Activated CD8-positive, alpha-beta T cell treated with anti-CD3 and anti-CD28 coated beads for 36 hours (primary cell): ENCODE results near the gene TRAK2. TPM values are rescaled to one million over a fixed set of nuclear protein-coding genes. Genes with fewer than 3 reads are reported as not detected.

Source experiments
- ATAC-seq: fragments of 200-7000 bp; cut with Tn5 transposase; one replicate; pipeline ENCODE4 v1.10.0; 2021; ENCODE audit warnings: mild to moderate bottlenecking, moderate library complexity
- CTCF ChIA-PET: fragments of 350-600 bp; sonication (Branson Sonifier 250); formaldehyde crosslinking; loops from one replicate; lab custom pipeline; 2021; ENCODE audit warnings: antibody characterized with exemption; lab: Charles Lee
- POLR2A ChIA-PET: fragments of 350-600 bp; sonication (Branson Sonifier 250); formaldehyde crosslinking; loops from one replicate; lab custom pipeline; 2021; ENCODE audit warnings: antibody characterized with exemption; lab: Charles Lee
- DNase-seq: peaks from one replicate; pipeline ENCODE4 v3.0.0-alpha.2; 2020
- H3K27ac Mint-ChIP-seq: one replicate; pipeline ENCODE4 v1.8.0; 2021; ENCODE audit warnings: mild to moderate bottlenecking, mixed read lengths
- H3K27me3 Mint-ChIP-seq: one replicate; pipeline ENCODE4 v1.8.0; 2021; ENCODE audit warnings: mixed read lengths
- H3K36me3 Mint-ChIP-seq: one replicate; pipeline ENCODE4 v1.8.0; 2021; ENCODE audit warnings: low read depth, mixed read lengths
- H3K4me1 Mint-ChIP-seq: one replicate; pipeline ENCODE4 v1.8.0; 2021; ENCODE audit warnings: low read depth, mixed read lengths
- H3K4me3 Mint-ChIP-seq: one replicate; pipeline ENCODE4 v1.8.0; 2021; ENCODE audit warnings: mild to moderate bottlenecking, moderate library complexity, mixed read lengths
- H3K9me3 Mint-ChIP-seq: one replicate; pipeline ENCODE4 v1.8.0; 2021; ENCODE audit warnings: mixed read lengths
- CTCF ChIP-seq: fragments of 200-600 bp; IDR thresholded peaks from one replicate; pipeline ENCODE4 v1.8.0; 2022; ENCODE audit warnings: antibody characterized with exemption, mild to moderate bottlenecking
- intact Hi-C: fragments of 100-400 bp; cut with micrococcal nuclease; formaldehyde crosslinking; loops from one replicate; pipeline ENCODE4 v1.10.0; 2022
- total RNA-seq, 2 experiments: library from RNA; stranded (reverse); gene quantifications; one replicate each; pipeline ENCODE4 v1.2.3, GENCODE V29; 2021

TRAK2 gene, protein sequence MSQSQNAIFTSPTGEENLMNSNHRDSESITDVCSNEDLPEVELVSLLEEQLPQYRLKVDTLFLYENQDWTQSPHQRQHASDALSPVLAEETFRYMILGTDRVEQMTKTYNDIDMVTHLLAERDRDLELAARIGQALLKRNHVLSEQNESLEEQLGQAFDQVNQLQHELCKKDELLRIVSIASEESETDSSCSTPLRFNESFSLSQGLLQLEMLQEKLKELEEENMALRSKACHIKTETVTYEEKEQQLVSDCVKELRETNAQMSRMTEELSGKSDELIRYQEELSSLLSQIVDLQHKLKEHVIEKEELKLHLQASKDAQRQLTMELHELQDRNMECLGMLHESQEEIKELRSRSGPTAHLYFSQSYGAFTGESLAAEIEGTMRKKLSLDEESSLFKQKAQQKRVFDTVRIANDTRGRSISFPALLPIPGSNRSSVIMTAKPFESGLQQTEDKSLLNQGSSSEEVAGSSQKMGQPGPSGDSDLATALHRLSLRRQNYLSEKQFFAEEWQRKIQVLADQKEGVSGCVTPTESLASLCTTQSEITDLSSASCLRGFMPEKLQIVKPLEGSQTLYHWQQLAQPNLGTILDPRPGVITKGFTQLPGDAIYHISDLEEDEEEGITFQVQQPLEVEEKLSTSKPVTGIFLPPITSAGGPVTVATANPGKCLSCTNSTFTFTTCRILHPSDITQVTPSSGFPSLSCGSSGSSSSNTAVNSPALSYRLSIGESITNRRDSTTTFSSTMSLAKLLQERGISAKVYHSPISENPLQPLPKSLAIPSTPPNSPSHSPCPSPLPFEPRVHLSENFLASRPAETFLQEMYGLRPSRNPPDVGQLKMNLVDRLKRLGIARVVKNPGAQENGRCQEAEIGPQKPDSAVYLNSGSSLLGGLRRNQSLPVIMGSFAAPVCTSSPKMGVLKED
- 10 to 100 TPM; 19.8 to 22.8 TPM for total RNA-seq

DNA sequence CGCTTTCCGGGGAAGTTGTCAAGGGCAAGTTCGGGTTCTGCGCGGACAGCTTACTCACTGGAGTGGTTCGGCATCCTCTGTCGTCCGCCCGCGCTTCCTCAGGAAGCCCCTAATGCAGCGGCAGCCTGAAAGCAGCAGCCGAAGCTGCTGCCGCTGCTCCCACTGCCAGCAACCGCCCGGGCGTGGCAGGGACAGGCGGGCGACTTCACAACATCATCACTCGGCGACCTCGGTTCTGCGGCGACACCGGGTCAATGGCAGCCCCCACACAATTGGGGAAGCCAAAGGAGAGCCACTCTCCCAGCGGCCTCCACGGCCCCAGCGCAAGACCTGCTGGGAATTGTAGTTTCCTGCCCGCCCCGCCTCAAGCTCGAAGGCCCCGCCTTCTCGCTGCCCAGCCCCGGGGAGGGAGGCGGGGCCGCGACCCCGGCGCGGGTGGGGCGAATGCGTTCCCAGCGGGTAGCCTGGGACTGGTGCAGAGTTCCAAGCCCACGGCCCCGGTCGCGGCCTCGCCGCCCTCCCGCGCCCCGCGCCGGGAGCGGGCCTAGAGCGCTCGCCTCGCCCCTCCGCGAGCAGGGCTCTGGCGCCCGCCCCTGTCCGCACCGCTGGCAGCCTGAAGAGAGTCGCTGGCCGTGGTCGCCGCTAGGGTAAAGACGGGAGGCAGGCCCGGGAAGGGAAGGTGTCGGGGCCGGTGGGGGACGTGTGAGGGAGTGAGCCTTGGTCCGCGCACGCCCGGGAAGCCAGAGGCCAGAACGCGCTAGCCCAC, at the start of gene TRAK2, which contains the start of gene STRADB:
TRAK2 (minus strand) TSS at position 167 of the 766 bp plus-strand sequence. CDS start 30,951 bp downstream, outside the sequence.
STRADB (plus strand) TSS at position 449 of the 766 bp plus-strand sequence. CDS start 3,101 bp downstream, outside the sequence.
- Mint-ChIP-seq H3K4me1 (peaks cover 42% of the 10 kb centered on the region), H3K27me3 (no peaks in the 10 kb centered on the region), H3K36me3 (peaks cover 7% of the 10 kb centered on the region), H3K4me3 (peak within 1 kb of the TSS; percentile 96), H3K27ac (peak within 1 kb of the TSS; percentile 97), H3K9me3 (no peaks in the 10 kb centered on the region)
- DNase-seq, result peak; percentile 98
- ChIA-PET CTCF (interaction anchor here (0.5 to 2.6 kb wide), 12 partner anchors 11 to 820 kb away, joined by 3 to 13 read pairs (median 4); no protein-coding TSS in a partner anchor), POLR2A (interaction anchor here (0.7 to 2.5 kb wide), 21 partner anchors 10 to 341 kb away, joined by 3 to 12 read pairs (median 4); partner anchors contain the start of gene FLACC1)
- TF ChIP-seq CTCF, result peak; percentile 45
- intact Hi-C loops, result loop anchor here (10.0 kb wide), 1 partner anchor 193 kb away; the partner anchor contains the start of gene TMEM237
- ATAC-seq, result peak; percentile 92

DNA sequence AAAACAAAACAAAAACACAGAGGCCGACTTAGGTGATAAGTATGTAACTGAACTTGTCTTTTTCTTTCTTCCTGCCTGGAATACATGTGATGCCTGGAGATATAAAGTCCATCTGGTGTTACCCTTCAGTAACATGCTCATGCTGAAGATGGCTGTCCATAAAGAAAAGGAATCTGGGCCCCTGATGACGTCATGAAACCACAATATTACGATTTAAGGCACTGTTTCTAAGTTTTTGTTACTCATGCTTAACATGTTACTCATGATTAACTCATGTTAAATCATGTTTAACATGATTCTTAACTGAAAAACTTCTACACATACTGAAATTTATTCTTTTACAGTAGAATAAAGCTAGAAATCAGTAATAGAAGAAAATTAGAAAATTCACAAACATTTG, 49.3 kb upstream of the TRAK2 start:
- Mint-ChIP-seq H3K27me3 (no peaks in the 10 kb centered on the region), H3K4me1 (no peaks in the 10 kb centered on the region), H3K4me3 (no peak overlapping the region), H3K27ac (no peak overlapping the region), H3K9me3 (peaks cover 19% of the 10 kb centered on the region), H3K36me3 (peaks cover 15% of the 10 kb centered on the region)
- ChIA-PET CTCF (no interaction called here), POLR2A (no interaction called here)
- ATAC-seq (no peak), DNase-seq (no peak)
- intact Hi-C loops, result no loop called here
- no peak for TF ChIP-seq CTCF

GRCh38 chr2:201496785-201497184, 45.5 kb upstream of the TRAK2 start:
- Mint-ChIP-seq H3K9me3 (peaks cover 2% of the 10 kb centered on the region), H3K4me3 (no peak overlapping the region), H3K27me3 (no peaks in the 10 kb centered on the region), H3K36me3 (peaks cover under 1% of the 10 kb centered on the region), H3K27ac (no peak overlapping the region), H3K4me1 (no peaks in the 10 kb centered on the region)
- DNase-seq (no peak), ATAC-seq (no peak)
- ChIA-PET POLR2A (interaction anchor here (0.7 kb wide), 1 partner anchor 26 kb away, joined by 3 read pairs; no protein-coding TSS in a partner anchor), CTCF (no interaction called here)
- TF ChIP-seq CTCF, result no peak
- intact Hi-C loops, result no loop called here

GRCh38 chr2:201490291-201490690, 39.0 kb upstream of the TRAK2 start:
- Mint-ChIP-seq H3K9me3 (no peaks in the 10 kb centered on the region), H3K27me3 (no peaks in the 10 kb centered on the region)

More at GRCh38 chr2:201490291-201490690, 39.0 kb upstream of the TRAK2 start:
- no peak for DNase-seq
- no peak for TF ChIP-seq CTCF
- ChIA-PET POLR2A (no interaction called here), CTCF (no interaction called here)
- Mint-ChIP-seq H3K36me3 (no peaks in the 10 kb centered on the region), H3K4me3 (no peak overlapping the region), H3K27ac (no peak overlapping the region), H3K4me1 (no peaks in the 10 kb centered on the region)
- intact Hi-C loops, result no loop called here
- no peak for ATAC-seq
